ENCODE measurements around the gene WT1. TPM values are rescaled to one million over a fixed set of nuclear protein-coding genes. Genes with fewer than 3 reads are reported as not detected.

Gene WT1
- total and polyA plus RNA-seq, 2 donors (not counting 3 experiments of a cell fraction or from before 2014, with no cell fraction given), result not detected

DNA sequence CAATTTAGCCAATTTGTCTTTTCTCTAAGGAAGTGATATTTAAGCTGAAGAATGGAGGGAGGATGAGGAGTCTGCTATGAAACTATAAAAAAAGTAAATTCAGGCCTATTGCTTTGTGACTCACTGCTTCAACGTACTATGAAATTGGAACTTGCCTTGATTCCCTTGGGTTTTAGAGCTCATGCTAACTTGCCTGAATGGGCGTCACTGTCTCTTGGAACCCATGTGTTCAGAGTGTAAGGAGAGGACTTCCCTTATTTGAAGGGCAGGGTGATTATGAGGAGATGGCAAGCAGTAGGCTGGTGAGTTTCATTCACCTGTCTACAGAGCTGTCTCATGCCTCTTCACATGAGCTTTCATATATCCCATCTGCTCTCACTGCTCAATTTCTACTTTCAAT is 28.7 kb upstream of the WT1 start:
- DNase-seq (ENCODE audit: low read depth, low spot score), result no peak
- intact Hi-C loops (cut with micrococcal nuclease) (no loop called here), dilution Hi-C loops (cut with MboI; ENCODE audit: extremely low pct_ligation_motif_present, low sequenced_read_pairs) (no loop called here)
- no peaks in the 10 kb centered on the region for H3K9me1 ChIP-seq (replicated peaks; ENCODE audit: control insufficient read depth, extremely low read depth, insufficient read depth, low read length)
- H3K4me3 ChIP-seq (replicated peaks in 1 of 3; ENCODE audit: insufficient read depth in 1 of 3, low read depth in 1 of 3, low read length in 3 of 3), result no peak overlapping the region
- no peaks in the 10 kb centered on the region for H4K20me1 ChIP-seq (replicated peaks; ENCODE audit: control insufficient read depth, extremely low read depth, insufficient read depth, low read length)
- no peaks in the 10 kb centered on the region for H3K79me2 ChIP-seq (ENCODE audit: control insufficient read depth, insufficient read depth, low read length)
- H3K4me1 ChIP-seq (ENCODE audit: control insufficient read depth, extremely low read depth, insufficient read depth, low read length), result no peaks in the 10 kb centered on the region
- TF ChIP-seq FOS (IDR thresholded peaks at IDR 0.05; ENCODE audit: borderline replicate concordance, insufficient read depth, low read length), result no peak
- TF ChIP-seq POLR2AphosphoS5 (IDR thresholded peaks at IDR 0.05; ENCODE audit: insufficient read depth, low read depth, low read length), result no peak
- TF ChIP-seq, protein P1, sequence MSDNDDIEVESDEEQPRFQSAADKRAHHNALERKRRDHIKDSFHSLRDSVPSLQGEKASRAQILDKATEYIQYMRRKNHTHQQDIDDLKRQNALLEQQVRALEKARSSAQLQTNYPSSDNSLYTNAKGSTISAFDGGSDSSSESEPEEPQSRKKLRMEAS (IDR thresholded peaks at IDR 0.05; ENCODE audit: insufficient read depth, insufficient read length), result no peak
- H3K27ac ChIP-seq (ENCODE audit: insufficient read depth, low read depth, low read length), result no peak overlapping the region
- ChIA-PET POLR2A (no interaction called here), CTCF (no interaction called here)
- no peaks in the 10 kb centered on the region for H3K9me3 ChIP-seq (replicated peaks; ENCODE audit: control insufficient read depth, insufficient read depth, low read length)
- no peaks in the 10 kb centered on the region for H3K36me3 ChIP-seq (ENCODE audit: control insufficient read depth in 2 of 2, extremely low read depth in 1 of 2, insufficient read depth in 2 of 2, low read length in 2 of 2)
- no peaks in the 10 kb centered on the region for H3K27me3 ChIP-seq (ENCODE audit: control insufficient read depth in 2 of 2, insufficient read depth in 2 of 2, low read length in 2 of 2)
- H3K4me2 ChIP-seq (ENCODE audit: insufficient read depth, low read length), result no peak overlapping the region
- H2AFZ ChIP-seq (ENCODE audit: low read depth, low read length), result no peak overlapping the region
- FAIRE-seq, result no peak
- no peak overlapping the region for H3K9ac ChIP-seq (replicated peaks; ENCODE audit: extremely low read depth, insufficient read depth, low read length)
- no TSS peak for BruUV-seq (replicated peaks)

DNA sequence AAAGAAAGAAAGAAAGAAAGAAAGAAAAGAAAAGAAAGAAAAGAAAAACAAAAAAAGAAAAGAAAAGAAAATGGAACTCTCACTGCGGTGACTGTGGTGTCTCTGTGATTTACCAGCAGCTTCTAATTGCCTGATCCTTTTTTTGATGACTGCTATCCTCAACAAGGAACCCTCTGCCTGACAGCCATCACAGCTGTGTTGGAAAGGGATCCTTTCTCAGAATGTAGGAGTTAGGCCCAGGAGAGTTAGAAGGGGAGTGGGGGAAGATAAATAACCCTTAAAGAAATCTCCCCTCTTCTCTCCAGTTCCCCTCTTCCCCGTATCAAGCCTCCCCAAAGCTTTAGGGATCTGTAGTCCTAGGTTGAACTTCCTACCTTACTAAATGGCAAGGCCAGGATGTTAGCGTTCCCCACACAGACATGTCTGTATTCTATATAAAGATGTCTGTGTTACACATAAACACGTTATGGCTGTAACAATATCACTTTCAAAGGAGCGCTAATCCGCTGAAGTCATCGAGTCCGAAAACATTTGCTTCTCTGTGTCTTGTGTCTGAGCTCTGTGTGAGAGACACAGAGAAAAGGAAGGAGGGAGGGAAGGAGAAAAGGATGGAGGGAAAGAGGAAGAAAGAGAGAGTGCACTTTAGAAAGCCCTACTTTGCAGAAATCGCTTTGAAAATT is 26.8 kb upstream of the WT1 start:
- H3K27ac ChIP-seq (ENCODE audit: insufficient read depth, low read depth, low read length), result no peak overlapping the region
- no peaks in the 10 kb centered on the region for H3K9me1 ChIP-seq (replicated peaks; ENCODE audit: control insufficient read depth, extremely low read depth, insufficient read depth, low read length)
- H3K27me3 ChIP-seq (ENCODE audit: control insufficient read depth in 2 of 2, insufficient read depth in 2 of 2, low read length in 2 of 2), result no peaks in the 10 kb centered on the region
- H3K9ac ChIP-seq (replicated peaks; ENCODE audit: extremely low read depth, insufficient read depth, low read length), result no peak overlapping the region
- FAIRE-seq (no peak), DNase-seq (ENCODE audit: low read depth, low spot score) (no peak)
- BruUV-seq (replicated peaks), result no TSS peak
- H4K20me1 ChIP-seq (replicated peaks; ENCODE audit: control insufficient read depth, extremely low read depth, insufficient read depth, low read length), result no peaks in the 10 kb centered on the region
- TF ChIP-seq, protein P1 (IDR thresholded peaks at IDR 0.05; ENCODE audit: insufficient read depth, insufficient read length), result no peak
- TF ChIP-seq, protein P2, sequence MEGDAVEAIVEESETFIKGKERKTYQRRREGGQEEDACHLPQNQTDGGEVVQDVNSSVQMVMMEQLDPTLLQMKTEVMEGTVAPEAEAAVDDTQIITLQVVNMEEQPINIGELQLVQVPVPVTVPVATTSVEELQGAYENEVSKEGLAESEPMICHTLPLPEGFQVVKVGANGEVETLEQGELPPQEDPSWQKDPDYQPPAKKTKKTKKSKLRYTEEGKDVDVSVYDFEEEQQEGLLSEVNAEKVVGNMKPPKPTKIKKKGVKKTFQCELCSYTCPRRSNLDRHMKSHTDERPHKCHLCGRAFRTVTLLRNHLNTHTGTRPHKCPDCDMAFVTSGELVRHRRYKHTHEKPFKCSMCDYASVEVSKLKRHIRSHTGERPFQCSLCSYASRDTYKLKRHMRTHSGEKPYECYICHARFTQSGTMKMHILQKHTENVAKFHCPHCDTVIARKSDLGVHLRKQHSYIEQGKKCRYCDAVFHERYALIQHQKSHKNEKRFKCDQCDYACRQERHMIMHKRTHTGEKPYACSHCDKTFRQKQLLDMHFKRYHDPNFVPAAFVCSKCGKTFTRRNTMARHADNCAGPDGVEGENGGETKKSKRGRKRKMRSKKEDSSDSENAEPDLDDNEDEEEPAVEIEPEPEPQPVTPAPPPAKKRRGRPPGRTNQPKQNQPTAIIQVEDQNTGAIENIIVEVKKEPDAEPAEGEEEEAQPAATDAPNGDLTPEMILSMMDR (IDR thresholded peaks at IDR 0.05; ENCODE audit: extremely low read depth in 1 of 2, insufficient read depth in 1 of 2, low read depth in 1 of 2, low read length in 2 of 2), result no peak
- no peak for TF ChIP-seq GATA2 (IDR thresholded peaks at IDR 0.05; ENCODE audit: insufficient read depth, insufficient read length, low read depth, low read length)
- no peak for TF ChIP-seq MYC (IDR thresholded peaks at IDR 0.05; ENCODE audit: low read depth, low read length)
- TF ChIP-seq JUN (IDR thresholded peaks at IDR 0.05; ENCODE audit: borderline replicate concordance, insufficient read depth, insufficient read length, low read depth), result no peak
- TF ChIP-seq POLR2AphosphoS5 (IDR thresholded peaks at IDR 0.05; ENCODE audit: insufficient read depth, low read depth, low read length), result no peak
- no peak for TF ChIP-seq EZH2 (IDR thresholded peaks at IDR 0.05; ENCODE audit: borderline replicate concordance, low read depth, low read length, severe bottlenecking)
- TF ChIP-seq FOS (IDR thresholded peaks at IDR 0.05; ENCODE audit: borderline replicate concordance, insufficient read depth, low read length), result no peak
- no peaks in the 10 kb centered on the region for H3K79me2 ChIP-seq (ENCODE audit: control insufficient read depth, insufficient read depth, low read length)
- H3K4me2 ChIP-seq (ENCODE audit: insufficient read depth, low read length), result no peak overlapping the region
- no peaks in the 10 kb centered on the region for H3K9me3 ChIP-seq (replicated peaks; ENCODE audit: control insufficient read depth, insufficient read depth, low read length)
- CTCF ChIA-PET, result no interaction called here
- dilution Hi-C loops (cut with MboI; ENCODE audit: extremely low pct_ligation_motif_present, low sequenced_read_pairs), result no loop called here
- intact Hi-C loops (cut with micrococcal nuclease), result no loop called here
- no peaks in the 10 kb centered on the region for H3K36me3 ChIP-seq (ENCODE audit: control insufficient read depth in 2 of 2, extremely low read depth in 1 of 2, insufficient read depth in 2 of 2, low read length in 2 of 2)
- no peak overlapping the region for H2AFZ ChIP-seq (ENCODE audit: low read depth, low read length)
- no peaks in the 10 kb centered on the region for H3K4me1 ChIP-seq (ENCODE audit: control insufficient read depth, extremely low read depth, insufficient read depth, low read length)
- H3K4me3 ChIP-seq (replicated peaks in 1 of 3; ENCODE audit: insufficient read depth in 1 of 3, low read depth in 1 of 3, low read length in 3 of 3), result no peak overlapping the region
- POLR2A ChIA-PET, result no interaction called here

All from endothelial cell of umbilical vein (primary cell).